Mucosa of gallbladder (tissue), 1 donor: ENCODE data around the gene IP6K3. TPM values are rescaled to one million over a fixed set of nuclear protein-coding genes. Genes with fewer than 3 reads are reported as not detected.
A peak's percentile ranks its signal among the peaks of the same experiment; 100 is the strongest.

ENCODE experiments used
- DNase-seq: peaks from one replicate; pipeline ENCODE4 v3.0.0-alpha.2; 2020; ENCODE audit warnings: low spot score
- total RNA-seq: library from RNA; stranded (reverse); gene quantifications from one replicate; pipeline ENCODE4 v1.2.1, GENCODE V29; 2021
- donor health status: DM: no; HTN: no; CAD: no.

The IP6K3 gene
- total RNA-seq, 1 donor from 2014 or later, result 0.26 TPM

DNA sequence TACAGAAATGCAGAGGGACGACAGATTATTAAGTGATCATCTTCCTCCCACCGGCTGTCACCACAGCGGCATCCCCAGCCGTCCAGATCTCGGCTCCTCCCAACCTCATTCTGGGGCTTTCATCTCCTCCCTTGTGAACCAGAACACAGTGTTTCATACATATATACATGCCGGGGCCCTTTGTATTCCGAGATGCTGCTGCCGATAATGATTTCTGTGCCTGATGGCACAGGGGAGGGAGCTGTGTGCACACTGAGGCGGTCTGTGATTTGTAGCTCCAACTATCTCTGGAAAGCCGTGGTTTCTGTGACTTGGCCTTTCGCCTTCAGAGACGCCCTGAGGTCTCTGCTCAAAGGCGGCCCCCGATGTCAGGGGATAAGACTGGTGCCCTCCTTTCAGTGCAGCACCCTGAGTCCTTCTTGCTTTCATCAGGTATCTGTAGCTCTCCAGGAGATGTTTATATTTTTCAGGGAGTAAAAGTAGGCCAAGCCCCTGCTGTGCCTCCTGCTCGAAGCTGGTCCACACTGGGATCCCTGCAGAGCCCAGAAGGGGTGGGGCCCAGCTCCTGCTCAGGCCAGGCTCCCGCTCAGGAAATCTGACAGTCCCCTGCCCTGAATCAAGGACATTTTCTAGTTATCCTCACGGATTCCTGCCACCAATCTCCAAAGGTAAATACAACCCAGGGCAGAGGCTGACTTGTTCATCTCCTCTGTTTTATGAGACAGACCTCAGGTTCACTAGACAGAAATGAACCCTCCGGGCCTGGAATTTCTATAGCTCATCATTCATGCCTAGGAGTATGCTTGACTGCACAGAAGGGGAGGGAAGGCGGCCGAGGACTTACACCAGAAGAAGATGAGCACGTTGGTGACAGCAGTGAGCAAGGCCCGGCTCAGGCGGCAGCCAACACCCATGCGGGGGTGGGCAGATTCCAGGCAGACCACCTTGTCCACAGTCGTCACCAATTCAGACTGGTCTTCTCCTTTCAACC is 31.0 kb upstream of the IP6K3 start:
- DNase-seq, result no peak

DNA sequence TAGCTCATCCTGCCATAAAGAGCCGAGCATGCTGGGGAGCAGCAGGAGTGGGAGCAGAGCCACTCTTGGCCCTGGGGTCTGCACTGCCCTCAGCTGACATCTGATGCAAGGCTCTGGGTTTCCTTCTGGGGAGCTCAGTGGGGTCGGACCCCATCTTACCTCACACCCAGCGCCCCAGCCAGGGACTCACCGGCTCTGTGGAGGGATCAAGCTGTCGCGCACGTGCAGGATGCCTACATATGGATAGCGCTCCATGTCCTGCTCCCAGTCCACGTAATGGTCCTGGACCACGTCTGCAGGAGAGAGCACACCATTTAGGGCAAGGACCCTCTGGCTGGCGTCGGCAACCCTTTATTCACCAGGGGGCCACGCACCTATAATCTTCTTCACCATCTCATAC is 30.1 kb upstream of the IP6K3 start:
- no peak for DNase-seq

DNA sequence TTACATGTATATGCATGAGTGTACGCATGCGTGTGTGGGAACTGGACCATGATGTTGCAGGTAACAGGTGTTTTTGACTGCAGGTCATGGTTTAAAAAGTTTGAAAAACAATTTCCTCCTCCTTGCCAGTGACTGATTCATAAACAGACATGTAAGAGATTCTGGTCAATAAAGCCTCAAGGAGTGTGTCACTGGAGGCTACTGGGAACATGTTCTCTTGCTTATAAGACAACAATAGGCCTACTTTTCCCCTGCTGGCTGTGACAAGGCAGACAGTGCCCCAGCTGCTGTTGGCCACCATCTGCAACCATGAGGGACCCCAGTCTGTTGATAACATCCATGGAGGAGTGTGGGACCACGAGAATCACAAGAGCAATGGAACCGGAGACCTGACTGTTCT is 29.5 kb upstream of the IP6K3 start:
- DNase-seq, result no peak

DNA sequence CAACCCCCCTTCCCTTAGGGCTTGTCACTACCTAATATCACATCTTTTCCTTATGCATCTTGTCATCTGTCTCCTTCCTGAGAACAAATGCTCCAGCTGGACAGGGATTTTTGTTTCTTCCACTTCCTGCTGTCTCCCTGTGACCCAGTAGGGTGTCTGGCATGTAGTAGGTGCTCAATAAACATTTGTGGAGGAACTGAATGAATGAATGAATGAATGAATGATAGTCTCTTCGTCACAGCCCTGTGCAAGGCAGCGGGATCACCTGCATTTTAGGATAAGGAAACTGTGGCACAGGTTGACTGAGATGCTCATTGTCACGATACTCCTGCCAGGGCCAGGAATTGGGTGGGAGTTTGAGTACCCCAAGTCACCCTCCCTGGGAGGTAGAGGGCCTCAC is 28.1 kb upstream of the IP6K3 start:
- no peak for DNase-seq

DNA sequence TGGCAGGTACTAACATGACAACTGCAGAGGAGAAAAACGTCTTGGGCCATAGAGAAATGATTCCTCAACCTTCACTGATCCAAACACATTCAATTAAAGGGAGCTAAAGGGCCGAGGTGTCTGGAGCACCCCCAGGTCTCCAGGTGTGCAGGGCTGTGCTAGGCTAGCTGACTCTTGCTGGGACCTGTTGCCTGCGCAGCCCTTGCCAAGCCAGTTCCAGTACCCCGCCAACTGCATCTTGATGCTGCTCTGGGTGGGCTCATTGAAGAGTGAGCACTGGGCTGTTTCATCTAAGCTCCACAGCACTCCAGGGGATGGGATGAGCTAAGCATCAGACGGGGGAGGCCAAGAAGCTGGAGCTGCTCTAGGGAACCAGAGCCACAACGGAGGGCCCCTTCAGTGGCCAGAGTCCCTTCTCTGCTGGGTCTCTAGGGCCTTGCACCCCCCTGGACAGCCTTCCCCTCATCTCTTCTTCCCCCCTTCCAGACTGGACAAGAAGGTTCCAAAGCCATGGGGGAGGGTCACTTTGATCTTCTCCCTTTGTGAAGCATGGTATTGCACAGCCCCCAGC is 26.3 kb upstream of the IP6K3 start:
- no peak for DNase-seq

DNA sequence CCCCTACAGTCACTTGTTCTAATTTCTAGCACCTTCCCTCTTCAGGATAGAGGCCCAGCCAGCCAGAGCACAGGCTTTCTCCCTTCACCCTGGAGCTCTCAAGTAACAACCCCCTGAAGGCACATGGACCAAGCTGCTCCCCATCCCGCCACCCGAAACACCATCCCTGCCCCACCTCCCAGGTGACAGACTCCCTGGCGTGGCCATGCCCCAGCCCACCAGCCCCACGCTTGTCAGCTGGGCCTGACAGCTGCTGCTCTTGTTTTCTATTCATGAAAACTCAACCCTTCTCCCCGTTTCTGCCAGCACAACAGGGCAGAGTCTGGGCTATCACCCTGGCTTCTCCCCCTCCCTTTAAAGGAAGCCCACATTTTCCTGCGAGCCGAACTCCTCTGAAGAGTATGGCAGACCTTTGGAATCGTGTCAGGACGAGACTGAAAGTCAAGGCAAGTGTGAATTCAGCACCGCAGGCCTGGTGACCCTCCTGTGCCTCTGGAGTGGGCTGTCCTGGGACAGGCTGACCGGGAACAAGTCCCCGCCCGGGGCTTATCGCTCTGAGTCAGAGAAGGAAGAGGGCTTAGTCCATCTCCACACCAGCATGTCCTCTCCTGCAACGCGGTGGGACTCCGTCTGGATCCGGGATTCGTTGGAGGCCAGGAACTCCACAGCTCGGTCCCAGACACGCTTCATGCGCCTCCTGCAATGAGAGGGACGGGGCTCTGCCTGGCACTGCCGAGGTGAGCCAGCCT is 25.6 kb upstream of the IP6K3 start:
- no peak for DNase-seq

DNA sequence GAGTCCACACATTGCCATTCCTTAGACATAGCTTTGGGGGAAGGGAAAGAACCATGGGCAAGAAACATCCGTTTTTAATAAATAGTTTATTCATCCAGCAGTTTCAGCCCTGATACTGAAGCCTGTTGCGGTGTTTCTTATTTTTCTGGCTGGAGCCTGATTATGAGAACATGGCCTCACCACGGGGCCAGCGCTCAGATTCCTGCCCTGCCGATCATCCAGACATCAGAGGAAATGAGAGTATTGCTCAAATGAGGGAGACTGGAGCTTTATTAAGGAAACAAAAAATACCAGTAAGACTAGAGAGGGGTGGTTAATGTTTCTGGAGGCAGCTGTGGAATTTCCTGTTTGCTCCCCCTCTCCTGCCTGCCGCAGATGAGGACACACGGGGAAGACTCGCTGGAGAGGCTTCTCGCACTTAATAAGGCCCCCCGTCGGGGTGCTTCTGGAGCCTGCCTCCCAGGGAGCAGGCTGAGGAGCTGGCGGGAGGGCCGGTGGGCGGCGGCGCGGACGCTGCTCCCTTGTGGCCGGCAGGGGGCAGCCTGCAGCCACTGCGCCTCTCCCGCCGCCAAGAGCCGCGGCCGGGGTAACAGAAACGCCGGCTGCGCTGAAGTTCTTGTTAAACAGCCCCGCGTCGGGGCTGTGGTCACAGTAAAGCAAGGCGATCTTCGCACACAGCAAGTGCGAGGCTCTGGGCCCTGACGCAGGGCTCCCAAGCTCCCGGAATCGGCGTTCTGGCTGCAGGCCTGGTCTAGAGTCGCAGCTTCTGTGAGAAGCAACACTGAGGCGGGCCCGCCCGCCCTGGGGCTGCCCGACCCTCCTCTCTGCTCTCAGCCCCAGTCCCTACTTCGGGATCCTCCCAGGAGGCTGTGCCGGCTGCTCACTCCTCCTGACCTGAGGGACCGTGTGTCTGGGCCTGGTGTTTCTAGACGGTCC is 24.7 kb upstream of the IP6K3 start:
- DNase-seq, result peak; percentile 58

DNA sequence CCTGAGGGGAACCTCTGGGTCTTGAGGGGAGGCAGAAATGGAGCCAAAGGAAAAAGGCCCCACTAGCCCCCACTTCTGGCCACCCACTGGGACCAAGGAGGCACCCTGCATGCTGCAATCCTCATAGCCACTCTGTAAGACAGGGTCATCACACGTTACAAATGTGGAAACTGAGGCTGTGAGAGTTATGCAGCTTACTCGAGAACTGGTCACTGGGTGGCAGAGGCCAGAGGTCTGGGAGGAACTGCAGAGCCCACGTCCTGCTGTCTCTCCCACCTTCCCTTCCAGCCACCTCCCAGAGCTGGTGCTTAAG is 24.1 kb upstream of the IP6K3 start:
- DNase-seq, result no peak

DNA sequence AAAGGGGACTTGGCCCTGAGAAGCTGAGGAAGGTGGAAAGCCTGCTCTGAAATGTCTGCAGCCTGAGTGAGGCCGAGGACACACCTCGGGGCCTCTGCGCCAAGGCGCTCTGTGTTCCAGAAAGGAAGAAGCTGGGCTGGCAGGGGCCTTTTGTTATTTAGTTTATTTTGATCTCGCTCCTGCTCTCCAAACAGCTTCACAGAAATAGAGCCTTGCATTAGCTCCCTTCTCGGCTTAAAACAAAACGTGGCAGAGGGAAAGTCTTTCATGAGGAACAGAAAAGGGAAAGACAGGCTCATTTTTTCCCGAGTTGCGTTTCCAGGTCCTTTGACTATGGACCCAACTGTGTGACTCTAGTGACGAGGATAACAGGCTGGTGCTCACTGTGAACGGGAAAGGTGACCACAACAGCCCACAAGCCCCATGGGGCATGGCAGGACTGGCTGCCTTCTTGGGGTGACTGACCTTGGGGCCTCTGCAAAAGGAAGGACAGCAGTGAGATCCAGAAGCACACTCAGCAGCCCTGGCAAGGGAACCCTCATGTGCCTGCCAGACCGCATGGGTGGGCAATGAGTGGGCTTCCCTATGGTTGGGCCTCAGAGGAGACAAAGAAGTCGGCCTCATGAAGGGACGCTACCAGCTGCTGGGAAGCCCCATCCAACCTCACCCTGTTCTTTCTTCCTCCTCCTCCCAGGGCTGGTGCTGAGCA is 23.6 kb upstream of the IP6K3 start:
- DNase-seq, result no peak

DNA sequence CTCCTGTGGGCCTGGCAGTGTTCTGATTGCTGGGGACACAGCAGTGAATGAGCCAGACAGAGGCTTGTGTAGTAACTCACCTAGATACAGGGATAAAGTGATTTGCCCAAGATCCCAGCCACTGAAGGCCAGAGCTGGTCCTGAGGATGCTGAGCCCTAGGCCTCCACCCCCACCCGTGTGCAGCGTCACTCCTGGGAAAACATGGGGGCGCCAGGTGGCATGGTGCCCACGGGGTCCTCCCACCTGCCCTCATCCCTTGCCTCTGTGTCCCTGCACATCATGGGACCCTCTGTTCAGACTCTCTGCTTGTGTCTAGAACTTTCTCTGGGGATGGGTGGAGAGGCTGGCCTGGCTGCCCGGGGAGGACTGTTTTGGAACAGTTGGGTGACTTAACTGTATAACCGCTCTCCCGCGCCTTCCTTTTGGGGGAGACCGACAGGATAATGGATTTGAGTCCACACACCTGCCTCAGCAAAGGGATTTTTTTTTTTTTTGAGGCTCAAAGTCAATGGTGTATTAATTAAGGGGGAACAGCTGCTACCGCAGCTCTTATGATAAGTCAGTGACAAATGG is 22.6 kb upstream of the IP6K3 start:
- DNase-seq, result no peak

DNA sequence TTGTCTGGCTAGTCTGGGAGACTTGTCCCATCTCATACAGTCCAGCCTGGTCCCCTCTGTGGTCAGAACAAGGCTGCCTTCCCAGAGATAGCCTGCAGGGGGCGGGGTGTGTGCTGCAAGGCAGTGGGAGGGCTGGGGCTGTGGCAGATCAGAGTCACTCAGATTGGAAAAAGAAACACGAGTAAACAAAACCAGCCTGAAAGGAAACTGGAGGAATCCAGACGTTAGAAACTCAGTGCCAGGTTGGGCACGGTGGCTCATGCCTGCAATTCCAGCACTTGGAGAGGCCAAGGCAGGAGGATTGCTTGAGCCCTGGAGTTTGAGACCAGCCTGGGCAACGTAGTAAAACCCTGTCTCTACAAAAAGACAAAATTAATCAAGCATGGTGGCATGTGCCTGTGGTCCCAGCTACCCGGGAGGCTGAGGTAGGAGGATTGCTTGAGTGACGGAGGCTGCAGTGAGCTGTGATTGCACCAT is 22.0 kb upstream of the IP6K3 start:
- peak; percentile 73 for DNase-seq

DNA sequence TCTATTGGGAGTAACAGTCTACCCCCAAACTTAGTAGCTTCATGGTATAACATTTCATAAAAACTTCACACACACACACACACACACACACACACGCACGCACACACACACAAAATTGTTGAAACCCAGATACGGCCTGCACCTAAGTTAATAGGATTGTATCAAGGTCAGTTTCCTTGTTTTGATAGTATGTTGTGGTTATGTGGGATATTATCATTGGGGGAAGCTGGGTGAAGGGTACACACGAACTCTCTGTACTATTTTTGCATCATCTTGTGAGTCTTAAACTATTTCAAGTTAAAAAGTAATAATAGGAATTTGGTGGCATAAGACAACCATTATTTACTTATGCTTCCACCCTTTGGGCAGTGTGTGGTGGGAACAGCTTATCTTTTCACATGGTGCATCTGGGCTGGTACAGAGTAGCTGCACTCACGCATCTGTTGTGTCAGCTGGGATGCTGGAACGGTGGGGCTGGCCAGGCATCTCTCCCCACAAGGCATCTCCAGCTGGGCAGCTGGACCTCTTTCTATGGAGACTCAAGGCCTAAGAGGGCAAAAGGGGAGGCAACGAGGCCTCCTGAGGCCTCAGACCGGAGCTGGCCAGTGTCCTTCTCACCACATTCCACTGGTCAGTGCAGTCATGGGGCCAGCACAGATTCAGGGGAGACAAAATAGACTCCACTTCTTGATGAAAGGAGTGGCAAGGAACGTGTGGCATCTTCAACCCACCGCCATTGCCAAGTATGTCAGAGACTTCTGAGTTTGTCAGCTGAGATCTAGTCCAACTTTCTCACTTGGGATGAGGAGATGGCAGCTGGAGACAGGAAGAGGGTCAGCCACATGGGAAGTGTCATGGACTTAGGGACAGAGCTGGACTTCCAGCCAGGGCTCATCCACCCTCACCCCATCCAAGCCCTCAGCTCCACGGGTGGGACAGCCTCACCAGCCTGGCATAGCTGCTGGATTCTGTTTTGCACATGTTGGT is 20.5 kb upstream of the IP6K3 start:
- DNase-seq, result no peak

DNA sequence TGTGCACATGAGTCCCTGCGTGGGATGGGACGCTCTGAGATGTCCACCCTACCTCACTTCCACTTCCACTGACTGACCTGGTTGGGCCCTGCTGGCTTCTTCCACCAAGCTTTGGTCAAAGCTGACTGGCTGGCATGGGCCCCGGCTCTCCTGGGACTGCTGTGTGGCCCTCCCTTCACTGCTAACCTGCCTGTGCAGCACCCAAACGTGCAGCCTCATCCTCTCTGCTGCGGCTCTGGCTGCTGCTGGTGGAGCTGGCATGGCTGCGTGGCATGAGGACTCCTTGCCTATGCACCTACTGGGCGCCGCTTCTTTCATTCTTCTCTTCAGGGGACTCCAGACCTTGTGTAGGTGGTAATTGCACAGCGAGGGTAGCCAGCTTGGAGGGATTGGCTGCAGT is 18.7 kb upstream of the IP6K3 start:
- no peak for DNase-seq

DNA sequence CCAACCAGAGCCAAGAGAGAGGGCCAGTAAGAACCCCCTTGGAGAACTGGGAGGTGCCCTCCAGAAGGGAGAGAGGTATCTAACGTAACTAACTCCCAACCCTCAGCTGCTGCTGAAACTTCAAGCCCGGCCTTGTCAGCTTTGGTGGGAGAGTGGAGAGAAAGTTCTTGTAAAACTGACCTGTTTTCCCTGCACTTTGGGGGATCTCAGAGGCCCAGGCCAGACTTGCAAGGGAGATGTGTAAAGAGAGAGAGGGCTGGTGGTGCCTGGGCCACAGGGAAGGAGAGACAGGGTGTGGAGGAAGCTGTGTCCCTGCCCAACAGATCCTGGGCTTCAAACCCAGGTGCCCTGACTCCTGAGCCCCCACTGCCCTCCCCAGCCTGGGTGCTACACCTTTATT is 17.3 kb upstream of the IP6K3 start:
- no peak for DNase-seq

DNA sequence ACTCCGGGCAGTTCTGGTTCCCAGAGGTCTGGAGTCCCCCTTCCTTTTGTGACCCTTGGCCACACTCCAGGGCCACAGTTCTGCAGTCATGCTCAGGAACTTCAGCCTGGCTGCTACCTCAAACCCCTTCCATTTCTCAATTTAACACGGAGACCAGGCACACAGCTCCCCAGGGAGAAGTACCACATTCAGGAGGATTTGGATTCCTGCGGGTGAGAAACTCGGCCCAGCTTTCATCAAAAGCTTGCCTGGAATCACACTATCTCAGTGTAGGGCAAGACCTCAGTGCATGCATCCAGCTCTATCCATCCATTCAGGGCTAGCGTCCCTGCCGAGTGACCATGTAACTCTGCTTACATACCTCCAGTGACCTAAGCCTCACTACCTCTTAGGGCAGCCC is 16.8 kb upstream of the IP6K3 start:
- no peak for DNase-seq

DNA sequence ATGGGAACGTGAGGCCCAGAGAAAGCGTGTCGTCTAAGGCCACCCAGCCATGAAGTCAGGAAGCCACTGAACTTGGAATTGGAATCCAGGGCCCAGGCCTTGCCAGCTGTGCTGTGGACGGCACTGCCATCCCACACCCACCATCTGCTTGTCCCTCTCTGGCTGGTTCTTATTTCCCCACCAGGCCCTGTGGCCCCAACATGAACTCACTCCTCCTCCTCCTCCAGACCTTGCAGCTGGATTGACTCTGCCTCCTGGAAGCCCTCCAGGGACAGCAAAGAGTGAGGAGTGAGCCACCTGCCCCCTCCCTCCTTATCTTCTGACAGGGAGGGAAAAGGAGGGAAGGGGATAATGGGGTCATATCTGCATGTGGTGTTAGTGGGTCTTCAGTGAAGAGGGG is 16.0 kb upstream of the IP6K3 start:
- DNase-seq, result no peak

DNA sequence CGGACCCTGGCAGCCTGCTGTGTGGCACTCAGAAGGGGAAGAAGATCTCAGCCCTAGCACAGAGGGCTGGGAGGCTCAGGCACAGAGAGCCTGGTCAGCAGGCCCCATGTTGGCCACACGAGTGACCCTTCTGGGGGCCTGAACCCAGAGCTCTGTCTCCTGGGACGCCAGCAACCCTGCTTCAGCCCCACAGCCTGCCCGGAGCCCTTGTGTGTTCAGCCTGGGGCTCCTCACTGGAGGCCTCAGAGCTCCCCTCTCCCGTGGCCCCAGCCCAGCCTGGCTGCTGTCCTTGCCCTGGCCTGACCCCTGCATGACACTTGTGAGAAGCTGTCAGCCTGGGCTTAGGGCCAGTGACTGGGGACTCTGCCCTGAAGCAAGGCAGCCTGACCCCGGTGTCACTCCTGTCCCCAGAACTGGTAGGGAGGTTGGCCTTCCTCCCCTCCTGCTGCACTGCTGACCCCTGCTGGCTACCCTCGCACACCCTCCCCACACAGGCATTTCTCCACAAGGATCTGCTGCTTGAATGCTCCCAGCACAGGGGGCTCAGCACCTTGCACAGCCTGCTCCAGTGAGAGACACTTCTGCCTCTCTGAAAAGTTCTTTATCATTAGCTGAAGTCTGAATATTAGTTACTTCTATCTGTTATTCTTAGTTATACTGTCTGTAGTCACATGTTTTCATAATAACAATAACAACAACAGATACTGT is 15.4 kb upstream of the IP6K3 start:
- DNase-seq, result peak; percentile 22

DNA sequence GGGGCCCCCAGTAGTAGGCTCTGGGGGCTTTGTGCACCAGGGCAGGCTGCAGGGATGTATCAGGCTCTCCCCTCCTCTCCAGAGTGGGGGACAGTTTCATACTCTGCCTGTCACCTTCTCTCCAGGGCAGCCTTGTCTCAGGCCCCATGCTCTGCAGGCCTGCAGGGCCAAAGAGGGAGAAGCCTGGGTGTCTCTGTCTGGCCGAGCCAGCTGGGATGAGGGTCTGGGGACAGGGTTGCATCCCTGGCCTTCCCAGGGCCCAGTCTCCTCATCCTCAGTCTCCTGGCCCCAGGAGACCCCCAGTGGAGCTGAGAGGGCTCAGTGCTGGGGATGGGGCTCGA is 14.8 kb upstream of the IP6K3 start:
- DNase-seq, result no peak
